Uterus (tissue), 2 donors: ENCODE data around the gene AGL.
"Not testable (repeated sequence)": the region's sequence is repeated elsewhere in the genome, so short reads cannot be mapped to it uniquely, and the experiment has no call there.

Experiments used
- POLR2A ChIP-seq, 2 donors: fragments of 450-650 bp; IDR thresholded peaks; one replicate each; pipeline ENCODE4 v1.6.1; 2016; ENCODE audit warnings: antibody characterized with exemption in 2 of 2, mild to moderate bottlenecking in 1 of 2, moderate library complexity in 1 of 2
- TF ChIP-seq, protein P1 (sequence below), 4 experiments: fragments of 200-600 bp in 2 of 4; fragments of 450-650 bp in 2 of 4; sonication (generic) in 2 of 4; IDR thresholded peaks; one replicate each; pipeline ENCODE4 v1.5.1; 2016 to 2019; ENCODE audit warnings: antibody characterized with exemption in 4 of 4, mild to moderate bottlenecking in 2 of 4, moderate library complexity in 1 of 4

DNA sequence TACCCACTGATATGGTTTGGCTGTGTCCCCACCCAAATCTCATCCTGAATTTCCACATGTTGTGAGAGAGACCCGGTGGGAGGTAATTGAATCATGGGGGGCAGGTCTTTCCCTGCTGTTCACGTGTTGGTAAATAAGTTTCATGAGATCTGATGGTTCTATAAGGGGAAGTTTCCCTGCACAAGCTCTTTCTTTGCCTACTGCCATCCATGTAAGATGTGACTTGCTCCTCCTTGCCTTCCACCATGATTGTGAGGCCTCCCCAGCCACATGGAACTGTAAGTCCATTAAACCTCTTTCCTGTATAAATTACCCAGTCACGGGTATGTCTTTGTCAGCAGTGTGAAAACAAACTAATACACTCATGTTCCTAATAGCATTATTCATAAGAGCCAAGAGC is 9.8 kb upstream of the AGL start:
- TF ChIP-seq, protein P1, sequence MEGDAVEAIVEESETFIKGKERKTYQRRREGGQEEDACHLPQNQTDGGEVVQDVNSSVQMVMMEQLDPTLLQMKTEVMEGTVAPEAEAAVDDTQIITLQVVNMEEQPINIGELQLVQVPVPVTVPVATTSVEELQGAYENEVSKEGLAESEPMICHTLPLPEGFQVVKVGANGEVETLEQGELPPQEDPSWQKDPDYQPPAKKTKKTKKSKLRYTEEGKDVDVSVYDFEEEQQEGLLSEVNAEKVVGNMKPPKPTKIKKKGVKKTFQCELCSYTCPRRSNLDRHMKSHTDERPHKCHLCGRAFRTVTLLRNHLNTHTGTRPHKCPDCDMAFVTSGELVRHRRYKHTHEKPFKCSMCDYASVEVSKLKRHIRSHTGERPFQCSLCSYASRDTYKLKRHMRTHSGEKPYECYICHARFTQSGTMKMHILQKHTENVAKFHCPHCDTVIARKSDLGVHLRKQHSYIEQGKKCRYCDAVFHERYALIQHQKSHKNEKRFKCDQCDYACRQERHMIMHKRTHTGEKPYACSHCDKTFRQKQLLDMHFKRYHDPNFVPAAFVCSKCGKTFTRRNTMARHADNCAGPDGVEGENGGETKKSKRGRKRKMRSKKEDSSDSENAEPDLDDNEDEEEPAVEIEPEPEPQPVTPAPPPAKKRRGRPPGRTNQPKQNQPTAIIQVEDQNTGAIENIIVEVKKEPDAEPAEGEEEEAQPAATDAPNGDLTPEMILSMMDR (IDR thresholded peaks at IDR 0.05), result not testable (repeated sequence)
- not testable (repeated sequence) for TF ChIP-seq POLR2A (IDR thresholded peaks at IDR 0.05)
